M059J (cell line): Measurements from ENCODE around the gene DNAAF8. TPM values are rescaled to one million over a fixed set of nuclear protein-coding genes. Genes with fewer than 3 reads are reported as not detected.

ENCODE experiments used
- total RNA-seq: library from RNA; depleted of rRNA; stranded (reverse); fragments of >200 nt; shearing (Covaris generic); gene quantifications from 2 replicates; pipeline ENCODE4 v1.2.3, GENCODE V29; 2014; rRNA removed

DNAAF8 gene
- total RNA-seq, 1 experiment from 2014 or later, result 1.4 TPM

Other genes with a start within 250 kb of the DNAAF8 start
- 16.0 and 20.9 TPM in 2 replicates for gene CDIP1, start 195.8 kb upstream of the DNAAF8 start, total RNA-seq
- gene C16orf96, start 178.2 kb upstream of the DNAAF8 start, total RNA-seq, result not detected in 2 replicates
- gene UBALD1, start 119.6 kb upstream of the DNAAF8 start, total RNA-seq, result 4.5 and 8.4 TPM in 2 replicates
- gene MGRN1, start 109.7 kb upstream of the DNAAF8 start, total RNA-seq, result 30.9 and 46.2 TPM in 2 replicates
- 21.1 and 25.7 TPM in 2 replicates for gene NUDT16L1, start 41.0 kb upstream of the DNAAF8 start, total RNA-seq
- 9.3 and 15.8 TPM in 2 replicates for gene ANKS3, start 266 bp upstream of the DNAAF8 start, total RNA-seq
- 7.1 and 13.3 TPM in 2 replicates for gene ZNF500, start 32.6 kb downstream of the DNAAF8 start, total RNA-seq
- gene SEPTIN12, start 53.8 kb downstream of the DNAAF8 start, total RNA-seq, result not detected in 2 replicates
- not detected in 2 replicates for gene SMIM22, start 60.8 kb downstream of the DNAAF8 start, total RNA-seq
- 18.9 and 21.7 TPM in 2 replicates for gene ROGDI, start 68.1 kb downstream of the DNAAF8 start, total RNA-seq
- 24.9 and 42.0 TPM in 2 replicates for gene GLYR1, start 112.8 kb downstream of the DNAAF8 start, total RNA-seq
- 22.8 and 48.3 TPM in 2 replicates for gene UBN1, start 112.9 kb downstream of the DNAAF8 start, total RNA-seq
- gene PPL, start 202.6 kb downstream of the DNAAF8 start, total RNA-seq, result 1.8 and 2.2 TPM in 2 replicates
- gene SEC14L5, start 223.8 kb downstream of the DNAAF8 start, total RNA-seq, result 0.02 TPM in 1 of 2 replicates, not detected in the other